Neural progenitor cell (in vitro differentiated cells): ENCODE results near the gene SIAH3.
A peak's percentile ranks its signal among the peaks of the same experiment; 100 is the strongest.

Source experiments
- EZH2 ChIP-seq: fragments of 200-600 bp; sonication (generic); IDR thresholded peaks from 2 replicates; pipeline ENCODE4 v1.6.1; 2017; ENCODE audit warnings: antibody characterized with exemption, mild to moderate bottlenecking, moderate library complexity
- TF ChIP-seq, protein P1 (sequence below): fragments of 200-600 bp; sonication (generic); IDR thresholded peaks from 2 replicates; pipeline ENCODE4 v1.5.1; 2017; ENCODE audit warnings: antibody characterized with exemption, mild to moderate bottlenecking

DNA sequence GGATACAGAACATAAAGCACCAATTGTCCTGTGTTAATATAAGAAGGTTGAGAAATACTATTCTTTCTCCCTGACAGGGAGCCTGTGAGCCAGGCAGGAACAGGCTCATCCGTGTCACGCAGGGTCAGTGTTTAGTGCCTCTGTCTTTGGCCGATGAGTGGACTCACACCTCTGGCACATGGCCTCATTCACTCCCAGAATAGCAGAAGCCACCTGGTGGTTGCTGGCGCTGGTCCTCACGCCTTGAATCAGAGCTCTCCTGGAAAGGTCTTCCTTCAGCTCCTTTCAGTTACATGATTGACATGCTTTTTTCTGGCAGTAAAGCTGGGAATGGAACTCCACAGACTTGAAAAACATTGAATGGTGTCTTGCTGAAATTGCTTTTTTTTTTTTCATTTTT, 28.1 kb upstream of the SIAH3 start:
- TF ChIP-seq, protein P1, sequence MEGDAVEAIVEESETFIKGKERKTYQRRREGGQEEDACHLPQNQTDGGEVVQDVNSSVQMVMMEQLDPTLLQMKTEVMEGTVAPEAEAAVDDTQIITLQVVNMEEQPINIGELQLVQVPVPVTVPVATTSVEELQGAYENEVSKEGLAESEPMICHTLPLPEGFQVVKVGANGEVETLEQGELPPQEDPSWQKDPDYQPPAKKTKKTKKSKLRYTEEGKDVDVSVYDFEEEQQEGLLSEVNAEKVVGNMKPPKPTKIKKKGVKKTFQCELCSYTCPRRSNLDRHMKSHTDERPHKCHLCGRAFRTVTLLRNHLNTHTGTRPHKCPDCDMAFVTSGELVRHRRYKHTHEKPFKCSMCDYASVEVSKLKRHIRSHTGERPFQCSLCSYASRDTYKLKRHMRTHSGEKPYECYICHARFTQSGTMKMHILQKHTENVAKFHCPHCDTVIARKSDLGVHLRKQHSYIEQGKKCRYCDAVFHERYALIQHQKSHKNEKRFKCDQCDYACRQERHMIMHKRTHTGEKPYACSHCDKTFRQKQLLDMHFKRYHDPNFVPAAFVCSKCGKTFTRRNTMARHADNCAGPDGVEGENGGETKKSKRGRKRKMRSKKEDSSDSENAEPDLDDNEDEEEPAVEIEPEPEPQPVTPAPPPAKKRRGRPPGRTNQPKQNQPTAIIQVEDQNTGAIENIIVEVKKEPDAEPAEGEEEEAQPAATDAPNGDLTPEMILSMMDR: peak; percentile 51
- TF ChIP-seq EZH2: no peak
